B cell (primary cell): ENCODE data around the gene SLC9A7.

Experiments used
- CTCF ChIP-seq: fragments of 200-600 bp; IDR thresholded peaks from one replicate; pipeline ENCODE4 v1.8.0; 2022; ENCODE audit warnings: antibody characterized with exemption, mild to moderate bottlenecking
- EZH2 ChIP-seq: IDR thresholded peaks from 2 replicates; pipeline ENCODE4 v1.6.1; 2012; ENCODE audit warnings: borderline replicate concordance, low read depth, mild to moderate bottlenecking, moderate library complexity, low read length; ENCODE audit not compliant: insufficient read depth, poor library complexity, severe bottlenecking

DNA sequence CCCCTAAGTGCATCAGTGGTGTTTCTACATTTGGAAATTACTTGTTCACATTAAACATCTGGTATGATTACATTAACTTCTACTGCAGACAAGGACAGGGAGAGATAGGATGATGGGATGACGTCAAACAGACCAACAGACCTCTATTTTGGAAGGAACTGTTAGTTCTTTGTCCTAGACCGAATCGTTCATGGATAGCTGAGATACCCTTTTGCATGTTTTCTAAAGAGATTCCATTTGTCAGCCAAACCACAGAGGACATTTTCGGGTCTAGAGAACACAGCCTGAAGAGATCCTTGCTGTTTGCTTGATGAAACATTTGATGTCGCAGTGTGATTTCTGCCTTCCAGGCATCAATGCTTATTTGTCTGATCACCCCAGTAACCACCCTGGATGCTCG, 157.6 kb downstream of the SLC9A7 start:
- no peak for TF ChIP-seq CTCF
- no peak for TF ChIP-seq EZH2
